HG02759 (cell line): ENCODE measurements around the gene LBHD1.
"Not testable (repeated sequence)": the region's sequence is repeated elsewhere in the genome, so short reads cannot be mapped to it uniquely, and the experiment has no call there.

Experiments used
- ATAC-seq: cut with Tn5 transposase; IDR thresholded peaks from one replicate; pipeline ENCODE4 v1.9.1; 2021; ENCODE audit warnings: mild to moderate bottlenecking, moderate library complexity; ENCODE audit not compliant: unreplicated experiment

The LBHD1 gene

DNA sequence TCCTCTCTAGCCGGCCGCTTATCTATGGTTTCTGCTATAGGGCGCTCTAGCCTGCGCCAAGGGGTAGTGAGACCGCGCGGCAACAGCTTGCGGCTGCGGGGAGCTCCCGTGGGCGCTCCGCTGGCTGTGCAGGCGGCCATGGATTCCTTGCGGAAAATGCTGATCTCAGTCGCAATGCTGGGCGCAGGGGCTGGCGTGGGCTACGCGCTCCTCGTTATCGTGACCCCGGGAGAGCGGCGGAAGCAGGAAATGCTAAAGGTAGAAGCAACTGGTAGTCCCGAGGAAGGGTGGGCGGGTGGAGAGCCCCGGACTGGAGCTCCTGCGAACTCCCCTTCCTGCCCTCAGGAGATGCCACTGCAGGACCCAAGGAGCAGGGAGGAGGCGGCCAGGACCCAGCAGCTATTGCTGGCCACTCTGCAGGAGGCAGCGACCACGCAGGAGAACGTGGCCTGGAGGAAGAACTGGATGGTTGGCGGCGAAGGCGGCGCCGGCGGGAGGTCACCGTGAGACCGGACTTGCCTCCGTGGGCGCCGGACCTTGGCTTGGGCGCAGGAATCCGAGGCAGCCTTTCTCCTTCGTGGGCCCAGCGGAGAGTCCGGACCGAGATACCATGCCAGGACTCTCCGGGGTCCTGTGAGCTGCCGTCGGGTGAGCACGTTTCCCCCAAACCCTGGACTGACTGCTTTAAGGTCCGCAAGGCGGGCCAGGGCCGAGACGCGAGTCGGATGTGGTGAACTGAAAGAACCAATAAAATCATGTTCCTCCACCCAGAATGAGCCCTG, at the start of gene LBHD1, which contains the start of gene UQCC3:
LBHD1 (minus strand) TSS at position 660 of the 782 bp plus-strand sequence. CDS start 2,236 bp downstream, outside the sequence.
UQCC3 (plus strand) TSS at position 66 of the 782 bp plus-strand sequence; CDS start at position 139, 73 bp downstream.
- peak; percentile 64 for ATAC-seq

DNA sequence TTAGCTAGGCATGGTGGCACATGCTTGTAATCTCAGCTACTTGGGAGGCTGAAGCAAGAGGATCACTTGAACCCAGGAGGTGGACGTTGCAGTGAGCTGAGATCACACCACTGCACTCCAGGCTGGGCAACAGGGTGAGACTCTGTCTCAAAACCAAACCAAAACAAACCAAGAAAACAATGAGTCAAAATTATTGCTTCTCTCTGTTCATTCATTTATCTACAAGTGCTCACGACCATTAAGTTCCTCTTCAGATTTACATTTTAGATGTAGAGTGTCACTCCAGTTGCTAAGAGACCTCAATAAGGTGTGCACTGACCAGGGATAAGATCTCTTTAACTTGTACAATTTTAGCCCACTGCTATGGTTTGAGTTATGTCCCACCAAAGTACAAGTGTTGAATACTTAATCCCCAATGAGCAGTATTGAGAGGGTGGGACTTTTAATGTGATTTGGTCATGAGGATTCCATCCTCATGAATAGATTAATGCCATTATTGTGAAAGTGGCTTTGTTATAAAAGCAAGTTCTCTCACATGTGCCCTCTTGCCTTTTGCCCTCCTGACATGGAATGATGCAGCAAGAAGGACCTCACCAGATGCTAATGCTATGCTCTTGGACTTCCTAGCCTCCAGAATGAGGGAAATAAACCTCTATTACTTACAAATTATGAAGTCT, 47.4 kb upstream of the LBHD1 start:
- no peak for ATAC-seq

DNA sequence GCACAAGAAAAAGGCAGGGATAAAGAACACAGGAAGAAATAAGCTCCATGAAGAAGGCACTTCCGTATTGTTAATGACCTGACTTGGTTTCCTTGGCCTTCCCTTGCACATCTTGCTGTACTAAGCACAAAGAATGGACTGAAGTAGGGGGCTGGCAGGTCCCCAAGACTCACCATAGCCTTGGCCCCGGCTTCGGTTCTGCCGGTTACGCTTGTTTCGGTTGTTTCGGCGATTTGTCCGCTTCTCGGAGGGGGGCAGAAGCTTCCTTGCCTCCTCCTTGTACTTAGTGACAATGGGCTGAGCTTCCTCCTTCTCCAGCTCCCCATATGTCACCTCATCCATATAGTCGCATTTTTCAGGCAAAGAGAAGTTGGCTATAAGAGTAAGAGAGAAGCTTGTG, 44.7 kb upstream of the LBHD1 start:
- no peak for ATAC-seq

DNA sequence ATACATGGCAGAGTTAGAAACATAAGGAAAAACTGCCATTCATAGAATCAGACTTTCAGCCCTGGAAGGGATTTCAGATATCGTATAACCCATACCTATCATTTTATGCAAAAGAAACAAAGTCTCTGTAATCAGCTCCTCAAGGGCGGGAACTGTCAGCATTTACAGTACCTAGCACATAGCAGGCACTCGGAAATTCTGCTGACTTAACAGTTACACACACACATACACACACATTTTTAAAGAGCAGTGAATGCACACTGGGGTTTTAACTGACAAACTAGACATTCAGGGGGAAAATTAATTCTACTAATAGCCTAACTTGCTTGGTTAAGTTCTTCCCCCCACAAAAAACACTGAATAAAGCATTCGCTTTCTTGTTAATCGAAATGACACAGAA, 44.1 kb upstream of the LBHD1 start:
- no peak for ATAC-seq

DNA sequence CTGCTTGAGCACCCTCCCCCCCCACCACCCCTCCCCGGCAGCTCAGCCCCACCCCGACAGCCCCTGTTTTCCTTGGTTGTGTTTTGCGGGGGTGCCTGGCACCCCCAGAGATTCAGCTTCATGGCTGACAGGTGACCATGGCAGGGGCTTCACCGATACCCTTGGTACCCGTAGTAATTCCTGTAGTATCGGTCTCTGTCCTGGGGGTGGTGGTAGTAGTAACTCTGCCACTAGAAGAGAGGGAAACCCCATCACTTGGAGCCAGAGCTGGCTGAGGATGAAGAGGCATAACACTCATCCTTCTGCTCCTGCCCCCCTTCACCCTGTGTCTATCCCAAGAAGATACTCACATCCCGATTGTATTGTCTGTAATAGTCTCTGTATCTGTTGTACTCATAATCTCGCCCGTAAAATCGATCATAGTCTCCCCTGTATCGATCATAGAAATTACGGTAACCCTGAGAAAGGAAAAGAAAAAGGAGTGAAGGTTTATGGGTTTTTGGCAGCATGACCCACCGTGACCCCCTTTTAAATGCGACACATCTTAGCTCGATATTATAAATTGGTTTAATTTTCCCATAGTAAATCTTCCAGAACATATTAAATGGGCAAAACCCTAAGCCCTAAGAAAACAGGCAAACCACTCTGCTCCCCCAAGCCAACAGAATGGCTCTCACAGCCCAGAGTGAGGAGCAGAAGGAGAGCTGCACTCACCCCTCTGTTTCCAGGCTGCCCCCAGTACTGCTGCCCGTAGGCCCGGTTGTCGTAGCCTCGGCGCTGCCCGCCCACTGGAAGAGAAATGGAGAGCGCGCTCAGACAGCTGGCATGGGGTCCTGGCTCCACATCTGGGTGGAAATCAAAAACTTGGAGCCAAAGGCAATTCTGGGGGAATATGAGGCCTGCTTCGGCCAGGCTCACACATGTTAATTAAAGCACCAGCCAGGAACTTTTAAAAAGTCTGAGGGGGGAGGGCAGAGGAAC, 43.4 kb upstream of the LBHD1 start:
- ATAC-seq = no peak

DNA sequence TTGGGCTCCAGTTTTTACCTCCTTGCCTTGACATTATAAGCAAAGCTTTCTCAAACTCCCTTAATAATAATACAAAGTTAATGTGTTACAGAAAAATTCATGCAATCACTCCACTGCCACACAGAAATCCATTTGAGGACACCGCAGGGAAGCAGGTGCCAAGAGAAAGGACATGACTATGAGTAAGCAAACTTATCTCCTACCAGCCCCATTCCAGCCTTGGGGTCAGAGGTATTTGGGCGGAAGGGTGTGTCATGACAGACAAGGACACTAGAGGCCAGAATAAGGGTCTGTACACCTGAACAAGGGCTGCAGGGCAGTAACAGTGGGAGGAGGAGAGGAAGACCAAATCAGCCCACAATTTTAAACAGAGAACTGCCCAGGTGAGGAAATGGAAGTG, 41.3 kb upstream of the LBHD1 start:
- ATAC-seq = no peak

DNA sequence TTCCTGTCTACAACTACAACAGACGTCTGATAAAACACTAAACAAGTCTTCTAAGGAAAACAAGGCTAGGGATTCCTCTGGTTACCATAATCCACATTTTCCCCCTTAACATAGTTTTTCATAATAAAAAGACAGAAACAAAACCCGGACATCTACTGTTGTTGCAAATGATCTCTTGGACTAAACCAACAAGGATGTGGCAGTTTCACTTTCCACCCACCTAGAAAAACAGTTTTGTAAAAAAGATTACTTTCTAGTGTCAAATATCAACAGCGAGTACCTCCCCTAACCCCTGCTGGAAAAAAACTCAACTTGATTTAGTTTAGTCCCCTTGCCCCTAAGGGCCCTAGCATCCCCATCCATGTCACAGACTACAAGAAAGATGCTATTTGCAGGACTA, 40.8 kb upstream of the LBHD1 start:
- ATAC-seq = no peak

DNA sequence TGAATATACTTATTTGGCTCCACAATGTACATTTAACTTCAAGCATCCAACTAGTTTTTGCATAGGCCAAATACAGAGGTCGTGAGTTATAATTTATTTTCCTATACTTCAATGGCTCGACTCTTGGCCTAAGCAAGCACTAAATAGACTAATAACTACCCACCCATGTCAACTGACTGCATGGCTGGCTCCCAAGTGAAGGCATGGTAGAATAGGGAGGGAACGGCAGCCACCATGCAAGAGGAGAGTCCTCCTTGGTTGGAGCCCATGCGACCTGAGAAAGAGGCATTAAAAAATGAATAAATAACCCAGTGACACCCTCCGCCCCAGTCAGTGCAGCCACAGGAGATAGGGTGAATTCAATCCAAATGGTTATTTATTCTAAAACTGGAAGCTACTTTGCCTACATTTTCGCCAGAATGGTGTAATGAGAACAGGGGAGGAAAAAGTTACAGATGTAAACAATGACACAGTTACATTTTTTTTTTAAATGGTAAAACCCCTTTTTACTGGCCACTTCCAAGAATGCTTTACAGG, 40.3 kb upstream of the LBHD1 start:
- ATAC-seq = no peak

DNA sequence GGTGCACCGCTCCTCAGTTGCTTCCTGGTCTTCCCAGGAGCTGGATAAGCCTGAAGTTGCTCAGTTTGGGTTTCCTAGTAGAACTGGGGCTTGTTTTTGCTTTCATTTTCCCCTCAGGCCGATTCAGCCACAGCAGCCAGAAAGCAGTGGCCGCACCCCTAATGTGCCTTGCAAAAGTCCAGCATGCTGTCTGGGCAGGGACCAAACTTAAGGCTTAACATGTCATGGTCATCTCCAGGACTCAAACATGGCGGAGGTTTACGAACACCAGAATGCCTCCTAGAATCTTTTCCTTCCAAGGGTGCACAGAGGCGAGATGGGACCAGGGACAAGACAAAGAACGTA, 37.9 kb upstream of the LBHD1 start:
- no peak for ATAC-seq

DNA sequence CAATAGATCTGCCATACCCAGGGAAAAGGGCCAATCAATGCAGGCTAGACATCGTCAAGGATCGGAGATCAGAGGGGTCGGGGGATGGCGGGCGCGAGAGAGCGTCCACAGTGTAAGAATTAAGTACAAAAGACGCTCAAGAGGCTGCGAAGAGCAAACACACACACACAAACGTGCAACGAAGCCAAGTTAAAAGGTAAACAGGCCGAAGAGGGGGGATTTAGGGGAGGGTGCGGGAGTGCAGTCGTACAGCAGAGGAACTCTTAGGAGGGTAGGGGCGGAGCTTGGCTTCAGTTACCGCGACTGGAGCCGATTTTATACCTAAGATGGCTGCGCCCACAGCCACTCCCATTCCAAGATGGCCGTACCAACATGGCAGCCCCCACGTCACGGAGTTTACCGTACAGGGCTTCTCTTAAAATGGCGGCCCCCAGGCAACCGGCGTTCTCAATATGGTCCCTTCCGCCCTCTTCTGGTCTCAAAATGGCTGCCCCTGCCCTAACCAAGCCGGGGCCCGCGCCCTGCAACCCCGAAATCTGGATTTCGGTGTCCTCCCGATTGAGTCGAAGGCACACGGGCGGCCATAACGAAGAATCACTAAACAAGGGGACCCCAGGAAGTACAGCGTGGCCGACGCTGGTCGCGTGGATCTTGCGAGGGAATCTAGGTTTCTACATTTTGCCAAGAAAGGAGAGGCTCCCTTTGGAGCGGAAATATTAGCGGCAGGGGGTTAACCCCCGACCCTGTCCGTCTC, 37.4 kb upstream of the LBHD1 start:
- ATAC-seq = peak; percentile 76

DNA sequence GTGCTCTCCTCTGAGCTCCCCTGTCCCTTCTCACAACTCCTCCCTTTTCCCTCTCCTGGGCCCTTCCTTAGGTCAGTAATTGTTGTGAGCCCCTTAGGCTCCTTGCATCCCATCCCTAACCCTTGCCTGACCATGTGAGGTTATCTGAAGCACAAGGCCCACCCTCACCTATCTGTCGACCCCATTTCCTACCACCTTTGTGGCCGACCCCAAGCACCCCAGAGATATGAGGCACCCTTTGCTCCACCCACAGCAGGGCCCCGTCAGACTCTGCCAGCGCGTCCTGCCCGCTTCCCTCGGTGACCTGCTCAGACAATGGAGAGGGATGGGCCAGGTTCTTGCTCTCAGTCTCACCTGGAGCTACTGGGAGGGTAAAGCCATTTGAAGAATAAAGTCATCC, 36.7 kb upstream of the LBHD1 start:
- ATAC-seq = no peak

DNA sequence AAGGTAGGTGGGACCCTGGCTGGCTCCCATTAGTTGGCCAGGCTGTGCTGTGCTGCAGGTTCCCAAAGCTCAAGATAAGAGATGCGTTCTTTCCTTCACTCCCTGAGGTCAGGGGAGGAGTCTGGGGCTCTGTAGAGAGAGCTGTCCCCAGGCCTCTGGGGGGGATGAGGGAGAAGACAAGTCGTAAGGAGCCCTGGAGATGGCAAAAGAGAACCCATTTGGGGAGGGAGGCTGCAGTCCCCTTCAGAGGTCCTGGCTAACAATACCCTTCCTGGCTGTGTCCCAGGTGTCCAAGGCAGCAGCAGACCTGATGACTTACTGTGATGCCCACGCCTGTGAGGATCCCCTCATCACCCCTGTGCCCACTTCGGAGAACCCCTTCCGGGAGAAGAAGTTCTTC, 36.3 kb upstream of the LBHD1 start:
- ATAC-seq = no peak

DNA sequence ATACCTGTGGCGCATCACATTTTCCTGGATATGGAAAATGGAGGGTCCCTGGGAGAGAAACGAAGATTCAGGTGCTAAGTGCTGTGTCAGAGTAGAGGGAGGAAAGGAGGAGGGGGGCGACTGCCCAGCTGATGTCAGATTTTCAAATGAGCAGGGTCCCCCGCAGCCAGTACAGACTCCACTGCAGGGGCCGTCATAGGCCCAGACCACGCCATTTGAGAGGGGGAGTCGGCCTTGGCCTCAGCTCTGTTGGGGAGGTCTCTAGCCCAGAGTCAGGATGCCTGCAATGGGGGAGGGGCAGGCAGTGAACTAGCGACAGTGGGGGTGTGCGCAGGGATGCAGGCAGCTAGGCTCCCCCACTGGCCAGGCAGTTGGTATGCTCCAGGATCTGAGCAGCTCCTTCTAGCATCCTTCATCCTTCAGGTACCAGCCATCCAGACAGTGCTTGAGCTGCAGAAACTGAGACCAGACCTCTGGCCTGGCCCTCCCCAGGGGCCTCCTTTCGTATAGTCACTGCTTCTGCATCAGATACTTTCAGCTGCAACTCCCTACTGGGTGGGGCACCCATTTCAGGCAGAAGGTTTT, 35.3 kb upstream of the LBHD1 start, which contains the start of the genes BSCL2 and GNG3:
BSCL2 (minus strand) TSS at position 148 of the 585 bp plus-strand sequence. CDS start 229 bp downstream, outside the sequence.
GNG3 (plus strand) TSS at position 400 of the 585 bp plus-strand sequence. CDS start 620 bp downstream, outside the sequence.
- ATAC-seq = no peak

DNA sequence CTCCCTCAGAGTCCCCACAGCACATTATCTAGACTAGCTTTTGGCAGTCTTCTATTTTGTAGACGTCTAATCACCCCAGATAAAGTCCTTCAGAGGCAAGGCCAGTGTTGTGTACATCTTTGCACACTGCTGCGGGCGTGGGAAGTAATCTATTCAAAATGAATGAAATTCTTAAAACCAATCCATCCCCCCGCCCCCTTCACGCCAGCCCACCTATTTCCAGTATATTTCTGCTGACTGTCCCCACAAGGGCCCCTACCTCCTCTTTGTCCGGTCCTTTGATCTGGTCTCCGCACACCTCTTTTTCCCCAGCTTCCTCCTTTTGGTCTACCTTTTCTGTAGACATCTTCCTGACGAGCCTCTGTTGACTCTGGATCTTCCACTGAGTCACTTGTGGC, 34.8 kb upstream of the LBHD1 start:
- ATAC-seq = no peak

DNA sequence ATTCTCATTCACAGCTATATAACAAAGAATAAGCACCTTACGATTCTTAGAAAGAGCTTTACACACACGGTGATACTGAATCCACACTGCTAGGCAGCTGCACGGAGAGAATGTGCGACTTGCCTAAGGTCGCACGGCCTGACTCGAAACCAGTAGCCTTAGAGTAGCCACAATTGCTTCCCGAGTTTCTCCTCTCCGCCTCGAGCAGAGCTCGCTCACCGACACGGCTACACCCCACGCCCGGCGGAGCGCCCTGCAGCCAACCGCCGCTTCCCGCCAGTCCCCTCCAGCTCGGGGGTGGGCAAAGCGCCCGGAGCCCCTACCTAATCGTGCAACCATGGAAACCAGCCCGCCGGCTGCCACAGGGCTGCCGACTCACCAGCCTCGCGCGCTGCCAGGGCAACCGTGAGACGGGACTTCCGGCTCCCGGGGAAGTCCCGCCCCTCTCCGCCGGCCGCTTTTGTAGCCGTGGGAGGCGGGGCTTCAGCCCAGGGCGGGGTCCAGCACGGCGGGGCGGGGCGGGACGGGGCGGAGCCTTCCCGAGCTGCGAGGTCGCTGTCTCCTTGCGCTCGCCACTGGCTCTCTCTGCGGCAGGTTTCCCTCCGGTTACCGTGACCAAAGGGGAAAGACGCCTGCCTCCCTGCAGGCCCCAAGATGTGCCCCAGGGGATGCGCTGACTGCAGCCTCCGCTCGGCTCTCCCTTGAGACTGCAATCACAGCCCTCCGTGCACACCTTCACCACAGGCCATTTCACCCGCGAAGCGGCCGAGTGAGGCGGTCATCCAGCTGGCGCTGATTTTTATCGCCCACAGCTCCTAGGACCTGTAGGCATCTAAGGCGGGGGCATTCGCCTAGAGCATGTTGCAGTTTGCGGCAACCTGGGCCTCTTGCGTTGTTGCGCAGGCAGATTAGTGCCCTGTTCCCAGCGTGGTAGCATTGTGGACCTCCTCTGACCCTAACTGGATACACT, 34.1 kb upstream of the LBHD1 start:
- peak; percentile 76 for ATAC-seq

DNA sequence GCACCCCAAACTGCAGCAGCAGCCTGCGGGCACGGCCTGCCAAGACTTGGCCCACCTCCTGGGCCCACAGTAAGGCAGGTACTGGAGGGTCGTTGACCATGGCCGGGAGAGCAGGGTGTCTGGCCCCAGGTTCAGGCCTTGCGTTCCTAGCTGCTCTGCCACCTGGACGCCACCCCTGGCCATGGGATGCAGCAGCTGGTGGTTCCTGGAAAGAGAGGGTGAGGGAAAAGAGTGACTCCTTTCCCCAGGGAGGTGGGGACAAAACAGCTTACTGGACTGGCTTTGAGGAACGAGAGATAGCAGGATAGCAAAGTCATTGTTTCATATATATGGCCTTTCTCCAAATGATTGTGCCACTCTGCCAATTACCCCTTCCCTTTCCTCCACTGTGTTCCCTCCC, 33.3 kb upstream of the LBHD1 start:
- ATAC-seq = no peak

DNA sequence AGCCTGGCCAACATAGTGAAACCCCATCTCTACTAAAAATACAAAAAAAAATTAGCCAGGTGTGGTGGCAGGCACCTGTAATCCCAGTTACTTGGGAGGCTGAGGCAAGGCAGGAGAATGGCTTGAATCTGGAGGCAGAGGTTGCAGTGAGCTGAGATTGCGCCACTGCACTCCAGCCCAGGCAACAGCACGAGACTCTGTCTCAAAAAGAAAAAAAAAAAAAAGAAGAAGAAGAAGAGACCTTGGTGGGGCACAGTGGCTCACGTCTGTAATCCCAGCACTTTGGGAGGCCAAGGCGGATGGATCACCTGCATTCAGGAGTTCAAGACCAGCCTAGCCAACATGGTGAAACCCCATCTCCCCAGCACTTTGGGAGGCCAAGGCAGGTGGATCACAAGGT, 31.9 kb upstream of the LBHD1 start:
- not testable (repeated sequence) for ATAC-seq

DNA sequence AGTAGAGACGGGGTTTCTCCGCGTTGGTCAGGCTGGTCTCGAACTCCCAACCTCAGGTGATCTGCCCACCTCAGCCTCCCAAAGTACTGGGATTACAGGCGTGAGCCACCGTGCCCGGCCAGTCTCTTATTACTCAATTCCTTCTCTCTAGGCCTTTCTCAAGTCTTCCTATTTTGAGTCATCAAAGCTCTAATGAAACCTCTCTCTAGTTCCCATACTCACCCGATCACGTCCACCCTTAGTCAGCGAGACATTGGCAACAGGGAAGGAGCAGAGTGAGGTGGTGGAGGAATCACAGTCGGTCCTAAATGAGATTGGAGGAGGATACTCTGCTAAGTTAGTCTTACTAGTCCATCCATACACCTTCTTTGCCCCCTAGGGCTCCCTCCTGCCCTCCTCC, 30.2 kb upstream of the LBHD1 start:
- ATAC-seq = no peak
